Activated CD4-positive, alpha-beta T cell treated with anti-CD3 and anti-CD28 coated beads, Interleukin-2, amount 10 ng/mL, durations not matched to agents 24 days and 14 days (primary cell): ENCODE measurements around the gene LHFPL2. TPM values are rescaled to one million over a fixed set of nuclear protein-coding genes. Genes with fewer than 3 reads are reported as not detected.

Experiments used
- DNase-seq: peaks from one replicate; pipeline ENCODE4 v3.0.0; 2022
- H3K27ac Mint-ChIP-seq: one replicate; pipeline ENCODE4 v1.8.0; 2022; ENCODE audit warnings: mild to moderate bottlenecking, mixed read lengths
- H3K27me3 Mint-ChIP-seq: one replicate; pipeline ENCODE4 v1.8.0; 2022; ENCODE audit warnings: mixed read lengths
- H3K36me3 Mint-ChIP-seq: one replicate; pipeline ENCODE4 v1.8.0; 2022; ENCODE audit warnings: low read depth, mild to moderate bottlenecking, mixed read lengths
- H3K4me1 Mint-ChIP-seq: one replicate; pipeline ENCODE4 v1.8.0; 2021; ENCODE audit warnings: mixed read lengths
- H3K4me3 Mint-ChIP-seq: one replicate; pipeline ENCODE4 v1.8.0; 2022; ENCODE audit warnings: mild to moderate bottlenecking, moderate library complexity, mixed read lengths
- H3K9me3 Mint-ChIP-seq: one replicate; pipeline ENCODE4 v1.8.0; 2021; ENCODE audit warnings: mixed read lengths
- intact Hi-C: fragments of 100-400 bp; cut with micrococcal nuclease; formaldehyde crosslinking; loops from one replicate; pipeline ENCODE4 v1.15.1; 2023
- total RNA-seq: library from RNA; stranded (reverse); gene quantifications from 2 replicates; pipeline ENCODE4 v1.2.3, GENCODE V29; 2022

LHFPL2 gene
- total RNA-seq, 1 donor from 2014 or later, result 0.30 TPM

- Mint-ChIP-seq H3K4me3 (no peak overlapping the region), H3K27me3 (peaks cover 50% of the 10 kb centered on the region), H3K36me3 (no peaks in the 10 kb centered on the region), H3K4me1 (peaks cover under 1% of the 10 kb centered on the region), H3K27ac (no peak overlapping the region), H3K9me3 (no peaks in the 10 kb centered on the region)
- no peak for DNase-seq
- intact Hi-C loops, result no loop called here
Measured at GRCh38 chr5:78515670-78516069, 132.9 kb downstream of the LHFPL2 start.

- intact Hi-C loops, result no loop called here
- Mint-ChIP-seq H3K4me3 (no peak overlapping the region), H3K36me3 (no peaks in the 10 kb centered on the region), H3K9me3 (no peaks in the 10 kb centered on the region), H3K27me3 (peaks cover 58% of the 10 kb centered on the region), H3K27ac (no peak overlapping the region), H3K4me1 (peaks cover 6% of the 10 kb centered on the region)
- DNase-seq, result no peak
Measured at GRCh38 chr5:78514427-78515330, 133.9 kb downstream of the LHFPL2 start.

GRCh38 chr5:78513441-78513840 is 135.1 kb downstream of the LHFPL2 start:
- H3K36me3 Mint-ChIP-seq, result no peaks in the 10 kb centered on the region
- peaks cover 66% of the 10 kb centered on the region for H3K27me3 Mint-ChIP-seq
- no peak for DNase-seq
- no peak overlapping the region for H3K4me3 Mint-ChIP-seq
- no peaks in the 10 kb centered on the region for H3K9me3 Mint-ChIP-seq
- intact Hi-C loops, result no loop called here
- peaks cover 14% of the 10 kb centered on the region for H3K4me1 Mint-ChIP-seq
- no peak overlapping the region for H3K27ac Mint-ChIP-seq

GRCh38 chr5:78512435-78512834 is 136.1 kb downstream of the LHFPL2 start:
- Mint-ChIP-seq H3K9me3 (no peaks in the 10 kb centered on the region), H3K27ac (no peak overlapping the region), H3K27me3 (peaks cover 73% of the 10 kb centered on the region)

GRCh38 chr5:78511121-78511906 is 137.3 kb downstream of the LHFPL2 start:
- Mint-ChIP-seq H3K27me3 (peaks cover 77% of the 10 kb centered on the region), H3K36me3 (no peaks in the 10 kb centered on the region), H3K9me3 (no peaks in the 10 kb centered on the region), H3K4me1 (peaks cover 14% of the 10 kb centered on the region), H3K27ac (no peak overlapping the region), H3K4me3 (no peak overlapping the region)
- no peak for DNase-seq
- intact Hi-C loops, result no loop called here

More at GRCh38 chr5:78512435-78512834, 136.1 kb downstream of the LHFPL2 start:
- intact Hi-C loops, result no loop called here
- H3K4me1 Mint-ChIP-seq, result peaks cover 14% of the 10 kb centered on the region
- no peaks in the 10 kb centered on the region for H3K36me3 Mint-ChIP-seq
- DNase-seq, result no peak
- H3K4me3 Mint-ChIP-seq, result no peak overlapping the region

- intact Hi-C loops, result no loop called here
- no peaks in the 10 kb centered on the region for H3K9me3 Mint-ChIP-seq
Measured at GRCh38 chr5:78509884-78510769, 138.4 kb downstream of the LHFPL2 start.

GRCh38 chr5:78509145-78509865 is 139.3 kb downstream of the LHFPL2 start:
- peaks cover 70% of the 10 kb centered on the region for H3K27me3 Mint-ChIP-seq
- H3K27ac Mint-ChIP-seq, result no peak overlapping the region
- H3K9me3 Mint-ChIP-seq, result no peaks in the 10 kb centered on the region
- H3K4me3 Mint-ChIP-seq, result peak overlapping the region; percentile 79
- DNase-seq, result no peak
- no peaks in the 10 kb centered on the region for H3K36me3 Mint-ChIP-seq
- peaks cover 14% of the 10 kb centered on the region for H3K4me1 Mint-ChIP-seq
- intact Hi-C loops, result no loop called here

More at GRCh38 chr5:78509884-78510769, 138.4 kb downstream of the LHFPL2 start:
- H3K36me3 Mint-ChIP-seq, result no peaks in the 10 kb centered on the region
- peak; percentile 76 for DNase-seq
- peak overlapping the region; percentile 79 for H3K4me3 Mint-ChIP-seq
- H3K4me1 Mint-ChIP-seq, result peaks cover 14% of the 10 kb centered on the region
- peaks cover 72% of the 10 kb centered on the region for H3K27me3 Mint-ChIP-seq
- no peak overlapping the region for H3K27ac Mint-ChIP-seq

- Mint-ChIP-seq H3K27me3 (peaks cover 66% of the 10 kb centered on the region), H3K4me1 (peaks cover 14% of the 10 kb centered on the region), H3K4me3 (no peak overlapping the region), H3K9me3 (no peaks in the 10 kb centered on the region), H3K27ac (no peak overlapping the region), H3K36me3 (no peaks in the 10 kb centered on the region)
- intact Hi-C loops, result no loop called here
- no peak for DNase-seq
Measured at GRCh38 chr5:78508186-78508765, 140.3 kb downstream of the LHFPL2 start.

- Mint-ChIP-seq H3K27me3 (peaks cover 68% of the 10 kb centered on the region), H3K4me3 (no peak overlapping the region)
Measured at GRCh38 chr5:78507531-78507930, 141.0 kb downstream of the LHFPL2 start.

GRCh38 chr5:78506261-78507024 is 142.1 kb downstream of the LHFPL2 start:
- DNase-seq, result no peak
- intact Hi-C loops, result no loop called here
- Mint-ChIP-seq H3K4me1 (peaks cover 14% of the 10 kb centered on the region), H3K9me3 (no peaks in the 10 kb centered on the region), H3K27ac (no peak overlapping the region), H3K27me3 (peaks cover 71% of the 10 kb centered on the region), H3K4me3 (no peak overlapping the region), H3K36me3 (no peaks in the 10 kb centered on the region)

More at GRCh38 chr5:78507531-78507930, 141.0 kb downstream of the LHFPL2 start:
- intact Hi-C loops, result no loop called here
- Mint-ChIP-seq H3K4me1 (peaks cover 14% of the 10 kb centered on the region), H3K27ac (no peak overlapping the region), H3K9me3 (no peaks in the 10 kb centered on the region), H3K36me3 (no peaks in the 10 kb centered on the region)
- DNase-seq, result no peak

GRCh38 chr5:78505860-78506259 is 142.7 kb downstream of the LHFPL2 start:
- intact Hi-C loops, result no loop called here
- Mint-ChIP-seq H3K27ac (no peak overlapping the region), H3K9me3 (no peaks in the 10 kb centered on the region), H3K36me3 (no peaks in the 10 kb centered on the region), H3K27me3 (peaks cover 68% of the 10 kb centered on the region), H3K4me1 (peaks cover 14% of the 10 kb centered on the region), H3K4me3 (no peak overlapping the region)
- no peak for DNase-seq
